Neutrophil (primary cell): ENCODE measurements around the gene ZNRF3.

Experiments
- H3K27ac ChIP-seq: fragments of 200-600 bp; sonication (generic); 2 replicates; pipeline ENCODE4 v1.5.1; 2016; ENCODE audit warnings: mild to moderate bottlenecking, moderate library complexity
- H3K27me3 ChIP-seq: fragments of 200-600 bp; sonication (generic); 2 replicates; pipeline ENCODE4 v1.6.0; 2016; ENCODE audit warnings: mild to moderate bottlenecking
- H3K36me3 ChIP-seq: fragments of 200-600 bp; sonication (generic); 2 replicates; pipeline ENCODE4 v1.5.1; 2017
- H3K4me1 ChIP-seq, 2 experiments: fragments of 200-600 bp in 1 of 2; sonication (generic) in 1 of 2; 1 replicate in 1 of 2; 2 replicates in 1 of 2; pipeline versions ENCODE4 v1.5.1 to v1.6.1; 2013 to 2016; ENCODE audit warnings: low read depth in 1 of 2, low read length in 1 of 2, mild to moderate bottlenecking in 1 of 2, moderate library complexity in 1 of 2; ENCODE audit not compliant: control insufficient read depth in 1 of 2, insufficient read depth in 1 of 2
- H3K4me3 ChIP-seq, 2 experiments: fragments of 200-600 bp in 1 of 2; sonication (generic) in 1 of 2; 1 replicate in 1 of 2; 2 replicates in 1 of 2; pipeline ENCODE4 v1.5.1; 2013 to 2016; ENCODE audit warnings: low read depth in 1 of 2, low read length in 1 of 2, mild to moderate bottlenecking in 1 of 2, moderate library complexity in 1 of 2
- H3K9me3 ChIP-seq: fragments of 200-600 bp; sonication (generic); 2 replicates; pipeline ENCODE4 v1.5.1; 2016
- CTCF ChIP-seq: fragments of 200-600 bp; sonication (generic); IDR thresholded peaks from 2 replicates; pipeline ENCODE4 v1.5.1; 2016; ENCODE audit warnings: antibody characterized with exemption

Gene ZNRF3

GRCh38 chr22:28936200-28936599, 52.8 kb downstream of the ZNRF3 start:
- Histone ChIP-seq H3K36me3 (no peaks in the 10 kb centered on the region), H3K9me3 (no peaks in the 10 kb centered on the region), H3K27ac (no peak overlapping the region), H3K4me3 (no peak overlapping the region), H3K4me1 (no peaks in the 10 kb centered on the region), H3K27me3 (peaks cover 72% of the 10 kb centered on the region)
- TF ChIP-seq CTCF = no peak

- H3K27ac ChIP-seq = no peak overlapping the region
- H3K4me3 ChIP-seq = no peak overlapping the region
- TF ChIP-seq CTCF = no peak
- H3K27me3 ChIP-seq = peaks cover 72% of the 10 kb centered on the region
- H3K36me3 ChIP-seq = no peaks in the 10 kb centered on the region
- H3K4me1 ChIP-seq = no peaks in the 10 kb centered on the region
- H3K9me3 ChIP-seq = no peaks in the 10 kb centered on the region
Measured at GRCh38 chr22:28937206-28938025, 54.0 kb downstream of the ZNRF3 start.

- H3K9me3 ChIP-seq = no peaks in the 10 kb centered on the region
- no peak overlapping the region for H3K4me3 ChIP-seq
- H3K27ac ChIP-seq = no peak overlapping the region
- H3K36me3 ChIP-seq = no peaks in the 10 kb centered on the region
- no peak for TF ChIP-seq CTCF
- no peaks in the 10 kb centered on the region for H3K4me1 ChIP-seq
- peaks cover 72% of the 10 kb centered on the region for H3K27me3 ChIP-seq
Measured at GRCh38 chr22:28938286-28938833, 55.0 kb downstream of the ZNRF3 start.

- H3K9me3 ChIP-seq = no peaks in the 10 kb centered on the region
Measured at GRCh38 chr22:28939394-28939793, 56.0 kb downstream of the ZNRF3 start.

GRCh38 chr22:28939932-28940331, 56.6 kb downstream of the ZNRF3 start:
- H3K9me3 ChIP-seq = no peaks in the 10 kb centered on the region
- H3K27ac ChIP-seq = no peak overlapping the region
- TF ChIP-seq CTCF = no peak
- H3K36me3 ChIP-seq = no peaks in the 10 kb centered on the region
- no peaks in the 10 kb centered on the region for H3K4me1 ChIP-seq
- H3K4me3 ChIP-seq = no peak overlapping the region
- peaks cover 66% of the 10 kb centered on the region for H3K27me3 ChIP-seq

More at GRCh38 chr22:28939394-28939793, 56.0 kb downstream of the ZNRF3 start:
- peaks cover 68% of the 10 kb centered on the region for H3K27me3 ChIP-seq
- TF ChIP-seq CTCF = no peak
- no peak overlapping the region for H3K4me3 ChIP-seq
- no peaks in the 10 kb centered on the region for H3K4me1 ChIP-seq
- no peak overlapping the region for H3K27ac ChIP-seq
- no peaks in the 10 kb centered on the region for H3K36me3 ChIP-seq
